Measurements from ENCODE around the gene HEXIM1.

DNA sequence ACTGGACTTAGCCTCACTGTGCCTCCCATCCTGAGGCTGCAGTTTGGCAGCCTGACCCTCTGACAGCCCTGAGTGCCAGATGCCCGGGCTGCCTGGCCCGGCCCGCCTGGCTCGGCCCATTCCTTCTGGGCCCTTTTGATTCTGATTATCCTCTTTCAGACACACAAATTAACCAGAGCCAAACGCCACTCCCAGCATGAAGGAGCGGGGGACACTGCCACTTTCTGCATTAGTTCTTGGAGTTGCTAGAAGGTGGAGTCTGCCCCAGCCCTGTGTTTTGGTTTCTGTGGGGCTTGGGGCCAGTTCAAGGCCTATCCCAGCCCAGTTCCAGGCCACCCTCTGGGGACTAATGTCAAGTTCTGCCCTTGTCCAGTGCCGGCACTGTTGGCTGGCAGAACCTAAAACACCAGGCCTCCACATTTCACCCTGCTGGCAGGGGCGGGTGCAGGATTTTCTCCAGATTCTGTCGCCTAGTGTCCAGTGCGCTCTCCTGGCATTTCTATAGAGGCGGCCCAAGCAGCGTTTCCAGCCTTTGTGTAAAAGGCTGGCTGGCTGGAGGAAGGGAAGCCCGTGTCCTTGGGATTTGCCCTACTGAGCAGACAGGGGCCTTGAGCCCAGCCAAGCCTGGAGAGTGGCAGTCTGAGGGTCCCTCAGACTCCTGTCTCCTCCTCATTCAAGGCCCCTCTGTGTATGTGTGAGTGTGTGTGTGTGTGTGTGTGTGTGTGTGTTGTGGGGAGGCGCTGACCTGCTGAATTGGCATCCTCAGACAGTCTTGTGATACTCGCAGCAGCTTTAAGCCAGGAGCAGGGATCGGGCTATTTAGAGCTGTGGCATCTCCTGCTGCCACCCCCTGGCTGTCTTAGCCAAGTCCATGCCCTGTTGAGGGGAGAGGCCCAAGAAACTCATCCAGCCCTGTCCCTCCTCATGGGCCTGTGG lies 37.3 kb upstream of the HEXIM1 start:
- TF ChIP-seq, protein P1, sequence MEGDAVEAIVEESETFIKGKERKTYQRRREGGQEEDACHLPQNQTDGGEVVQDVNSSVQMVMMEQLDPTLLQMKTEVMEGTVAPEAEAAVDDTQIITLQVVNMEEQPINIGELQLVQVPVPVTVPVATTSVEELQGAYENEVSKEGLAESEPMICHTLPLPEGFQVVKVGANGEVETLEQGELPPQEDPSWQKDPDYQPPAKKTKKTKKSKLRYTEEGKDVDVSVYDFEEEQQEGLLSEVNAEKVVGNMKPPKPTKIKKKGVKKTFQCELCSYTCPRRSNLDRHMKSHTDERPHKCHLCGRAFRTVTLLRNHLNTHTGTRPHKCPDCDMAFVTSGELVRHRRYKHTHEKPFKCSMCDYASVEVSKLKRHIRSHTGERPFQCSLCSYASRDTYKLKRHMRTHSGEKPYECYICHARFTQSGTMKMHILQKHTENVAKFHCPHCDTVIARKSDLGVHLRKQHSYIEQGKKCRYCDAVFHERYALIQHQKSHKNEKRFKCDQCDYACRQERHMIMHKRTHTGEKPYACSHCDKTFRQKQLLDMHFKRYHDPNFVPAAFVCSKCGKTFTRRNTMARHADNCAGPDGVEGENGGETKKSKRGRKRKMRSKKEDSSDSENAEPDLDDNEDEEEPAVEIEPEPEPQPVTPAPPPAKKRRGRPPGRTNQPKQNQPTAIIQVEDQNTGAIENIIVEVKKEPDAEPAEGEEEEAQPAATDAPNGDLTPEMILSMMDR (IDR thresholded peaks at IDR 0.05), result no peak
- no peak for TF ChIP-seq POLR2A (IDR thresholded peaks at IDR 0.05)
- no peak for TF ChIP-seq EP300 (IDR thresholded peaks at IDR 0.05)
- peak in 1 of 4 donors; percentile 9 for TF ChIP-seq POLR2AphosphoS5 (IDR thresholded peaks at IDR 0.05)
